ENCODE measurements around the gene FOXC2. TPM values are rescaled to one million over a fixed set of nuclear protein-coding genes. Genes with fewer than 3 reads are reported as not detected.

Gene FOXC2
- total RNA-seq, 4 donors from 2014 or later: 0.56 TPM; not detected in 3

GRCh38 chr16:86574646-86575045 is 8.0 kb downstream of the FOXC2 start:
- H3K4me3 ChIP-seq: no peak overlapping the region
- 70% methylated on average over 4 of the region's 4 CpGs for WGBS
- no peak overlapping the region for H3K27ac ChIP-seq
- H3K36me3 ChIP-seq: no peaks in the 10 kb centered on the region
- H3K9me3 ChIP-seq: no peaks in the 10 kb centered on the region
- H3K27me3 ChIP-seq: peaks cover 100% of the 10 kb centered on the region
- TF ChIP-seq POLR2AphosphoS5 (IDR thresholded peaks at IDR 0.05): no peak
- TF ChIP-seq EP300 (IDR thresholded peaks at IDR 0.05): no peak
- no peak for TF ChIP-seq POLR2A (IDR thresholded peaks at IDR 0.05)
- no peak for TF ChIP-seq CTCF (IDR thresholded peaks at IDR 0.05)
- H3K4me1 ChIP-seq: peaks cover 31% of the 10 kb centered on the region
- DNase-seq (ENCODE audit: low spot score in 2 of 2): no peak

- Histone ChIP-seq H3K36me3 (no peaks in the 10 kb centered on the region), H3K9me3 (no peaks in the 10 kb centered on the region), H3K27ac (no peak overlapping the region), H3K27me3 (peaks cover 100% of the 10 kb centered on the region), H3K4me1 (peaks cover 31% of the 10 kb centered on the region), H3K4me3 (peak overlapping the region; percentile 39)
- WGBS: 55% methylated on average over 17 of the region's 17 CpGs
- DNase-seq (ENCODE audit: low spot score in 2 of 2): peak in 1 of 2 donors; percentile 32
- TF ChIP-seq CTCF (IDR thresholded peaks at IDR 0.05): no peak
- TF ChIP-seq POLR2AphosphoS5 (IDR thresholded peaks at IDR 0.05): no peak
- TF ChIP-seq POLR2A (IDR thresholded peaks at IDR 0.05): no peak
- TF ChIP-seq EP300 (IDR thresholded peaks at IDR 0.05): no peak
Observed at GRCh38 chr16:86575095-86575685, 8.6 kb downstream of the FOXC2 start.

- Histone ChIP-seq H3K27me3 (peaks cover 100% of the 10 kb centered on the region), H3K36me3 (no peaks in the 10 kb centered on the region), H3K4me3 (peak overlapping the region; percentile 39), H3K27ac (no peak overlapping the region), H3K9me3 (no peaks in the 10 kb centered on the region), H3K4me1 (peaks cover 31% of the 10 kb centered on the region)
- WGBS: under 1% methylated on average over 40 of the region's 54 CpGs
- peak in 1 of 2 donors; percentile 40 for TF ChIP-seq CTCF (IDR thresholded peaks at IDR 0.05)
- no peak for TF ChIP-seq POLR2A (IDR thresholded peaks at IDR 0.05)
- peak in 1 of 2 donors; percentile 46 for DNase-seq (ENCODE audit: low spot score in 2 of 2)
Observed at GRCh38 chr16:86575754-86576557, 9.3 kb downstream of the FOXC2 start.

- no peak overlapping the region for H3K27ac ChIP-seq
- DNase-seq (ENCODE audit: low spot score in 2 of 2): no peak
- TF ChIP-seq POLR2A (IDR thresholded peaks at IDR 0.05) (no peak), CTCF (IDR thresholded peaks at IDR 0.05) (no peak), POLR2AphosphoS5 (IDR thresholded peaks at IDR 0.05) (no peak), EP300 (IDR thresholded peaks at IDR 0.05) (no peak)
- WGBS: 23% methylated on average over 33 of the region's 33 CpGs
- H3K4me3 ChIP-seq: peak overlapping the region; percentile 39
- no peaks in the 10 kb centered on the region for H3K36me3 ChIP-seq
- peaks cover 31% of the 10 kb centered on the region for H3K4me1 ChIP-seq
- no peaks in the 10 kb centered on the region for H3K9me3 ChIP-seq
- H3K27me3 ChIP-seq: peaks cover 100% of the 10 kb centered on the region
Observed at GRCh38 chr16:86576591-86577313, 10.1 kb downstream of the FOXC2 start.

All from suprapubic skin (tissue), 4 donors.